GM10266 (cell line): Measurements from ENCODE around the gene BSPH1.

ENCODE experiments used
- DNase-seq: peaks from one replicate; pipeline ENCODE4 v3.0.0; 2012; ENCODE audit errors: extremely low spot score
- TF ChIP-seq, protein P1 (sequence below): IDR thresholded peaks from 2 replicates; pipeline ENCODE4 v1.5.1; 2012; ENCODE audit warnings: mild to moderate bottlenecking, low read depth; ENCODE audit not compliant: control insufficient read depth, insufficient read depth; ENCODE audit errors: missing control alignments

BSPH1 gene

DNA sequence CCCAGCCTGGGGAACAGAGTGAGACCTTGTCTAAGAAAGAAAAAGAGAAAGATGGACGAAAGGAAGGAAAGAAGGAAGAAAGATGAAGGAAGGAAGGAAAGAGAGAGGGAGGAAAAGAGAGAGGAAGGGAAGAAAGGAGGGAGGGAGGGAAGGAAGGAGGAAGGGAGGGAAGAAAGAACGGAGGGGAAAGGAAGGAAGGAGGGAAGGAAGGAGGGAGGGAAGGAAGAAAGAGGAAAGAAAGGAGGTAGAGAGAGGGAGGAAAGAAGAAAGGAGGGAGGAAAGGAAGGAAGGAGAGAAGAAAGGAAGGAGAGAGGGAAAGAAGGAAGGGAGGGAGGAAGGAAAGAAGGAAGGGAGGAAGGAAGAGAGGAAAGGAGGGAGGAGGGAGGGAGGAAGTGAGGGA, 31.0 kb upstream of the BSPH1 start:
- DNase-seq: no peak
- TF ChIP-seq, protein P1, sequence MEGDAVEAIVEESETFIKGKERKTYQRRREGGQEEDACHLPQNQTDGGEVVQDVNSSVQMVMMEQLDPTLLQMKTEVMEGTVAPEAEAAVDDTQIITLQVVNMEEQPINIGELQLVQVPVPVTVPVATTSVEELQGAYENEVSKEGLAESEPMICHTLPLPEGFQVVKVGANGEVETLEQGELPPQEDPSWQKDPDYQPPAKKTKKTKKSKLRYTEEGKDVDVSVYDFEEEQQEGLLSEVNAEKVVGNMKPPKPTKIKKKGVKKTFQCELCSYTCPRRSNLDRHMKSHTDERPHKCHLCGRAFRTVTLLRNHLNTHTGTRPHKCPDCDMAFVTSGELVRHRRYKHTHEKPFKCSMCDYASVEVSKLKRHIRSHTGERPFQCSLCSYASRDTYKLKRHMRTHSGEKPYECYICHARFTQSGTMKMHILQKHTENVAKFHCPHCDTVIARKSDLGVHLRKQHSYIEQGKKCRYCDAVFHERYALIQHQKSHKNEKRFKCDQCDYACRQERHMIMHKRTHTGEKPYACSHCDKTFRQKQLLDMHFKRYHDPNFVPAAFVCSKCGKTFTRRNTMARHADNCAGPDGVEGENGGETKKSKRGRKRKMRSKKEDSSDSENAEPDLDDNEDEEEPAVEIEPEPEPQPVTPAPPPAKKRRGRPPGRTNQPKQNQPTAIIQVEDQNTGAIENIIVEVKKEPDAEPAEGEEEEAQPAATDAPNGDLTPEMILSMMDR: no peak

DNA sequence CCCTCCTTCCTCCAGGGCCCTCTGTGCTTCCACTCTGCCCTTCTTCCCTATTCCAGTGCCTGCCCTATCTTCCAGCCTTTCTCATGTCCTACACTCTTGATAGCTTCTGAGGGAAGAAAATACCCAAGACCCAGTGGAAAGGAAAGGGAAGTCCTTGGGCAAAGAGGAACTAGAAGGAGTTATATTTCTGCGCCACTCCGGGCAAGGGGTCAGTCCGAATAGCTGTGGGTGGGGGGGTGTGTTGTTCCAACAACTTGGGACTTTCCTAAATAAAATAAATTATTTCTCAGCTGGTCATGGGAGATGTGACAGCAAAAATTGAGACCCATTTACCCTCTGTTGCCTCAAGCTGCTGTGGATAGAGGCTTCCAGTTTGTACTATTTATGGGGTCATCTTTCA, 28.7 kb upstream of the BSPH1 start:
- TF ChIP-seq, protein P1: no peak

DNA sequence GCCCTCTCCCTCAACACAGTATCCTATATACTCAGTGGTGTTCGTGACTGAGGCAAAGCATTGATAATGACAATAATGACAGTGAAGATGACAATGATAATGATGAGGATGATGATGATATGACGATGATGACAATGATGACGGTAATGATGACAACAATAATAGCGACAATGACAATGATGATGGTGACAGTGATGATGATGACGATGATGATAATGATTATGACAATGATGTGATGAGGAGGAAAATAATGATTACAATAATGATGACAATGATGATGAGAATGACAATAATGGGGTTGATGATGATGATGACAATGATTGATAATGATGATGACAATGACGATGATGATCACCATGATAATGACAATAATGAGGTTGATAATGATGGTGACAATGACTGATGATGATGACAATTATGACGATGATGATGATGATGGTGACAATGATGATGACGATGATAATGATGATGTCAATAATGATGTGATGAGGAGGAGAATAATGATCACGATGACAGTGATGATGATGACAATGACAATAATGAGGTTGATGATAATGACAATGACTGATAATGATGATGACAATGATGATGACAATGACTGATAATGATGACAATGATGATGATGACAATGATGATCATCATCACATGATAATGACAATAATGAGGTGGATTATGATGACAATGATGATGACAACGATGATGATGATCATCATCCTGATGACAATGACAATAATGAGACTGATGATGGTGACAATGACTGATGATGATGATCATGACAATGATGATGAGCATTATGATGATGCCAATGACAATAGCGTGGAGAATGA, 19.2 kb upstream of the BSPH1 start:
- TF ChIP-seq, protein P1: no peak

More for the DNA sequence above, 28.7 kb upstream of the BSPH1 start:
- DNase-seq: no peak

DNA sequence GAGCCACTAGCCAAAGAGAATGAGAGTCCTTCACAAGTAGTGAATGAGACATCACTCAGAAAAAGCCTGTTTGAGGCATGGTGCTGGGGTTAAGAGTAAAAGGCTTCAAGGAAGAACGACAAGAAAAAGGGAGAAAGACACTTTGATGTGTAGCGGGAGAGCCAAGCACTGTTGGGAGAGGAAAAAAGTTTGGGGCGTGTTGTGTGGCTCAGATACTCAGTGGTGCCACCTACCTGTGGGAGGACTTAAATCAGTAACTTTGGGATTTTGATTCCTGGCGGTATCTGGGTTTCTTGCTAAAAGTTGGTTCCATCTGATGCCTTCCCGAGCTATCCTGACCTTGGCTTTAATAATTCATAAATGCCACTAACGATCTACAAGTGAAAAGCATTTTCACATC, 14.8 kb upstream of the BSPH1 start:
- no peak for DNase-seq
- TF ChIP-seq, protein P1: peak; percentile 27

More for the DNA sequence above, 19.2 kb upstream of the BSPH1 start:
- DNase-seq: no peak

DNA sequence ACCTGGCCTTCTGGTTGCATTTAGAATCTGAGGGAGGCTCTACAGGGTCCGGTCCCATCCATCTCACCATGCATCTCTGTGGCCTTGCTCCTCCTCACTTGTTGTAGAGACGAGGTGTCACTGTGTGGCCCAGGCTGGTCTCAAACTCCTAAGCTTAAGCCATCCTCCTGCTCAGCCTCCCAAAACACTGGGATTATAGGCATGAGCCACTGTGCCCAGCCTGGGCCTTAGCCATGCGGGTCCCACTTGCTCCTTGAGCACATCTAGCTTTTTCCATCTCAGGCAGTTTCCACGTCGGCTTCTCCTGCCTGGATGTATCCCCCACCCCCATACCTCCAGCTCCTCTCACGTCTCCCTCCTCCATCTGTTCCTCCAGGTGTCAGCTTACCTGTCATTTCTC, 12.3 kb upstream of the BSPH1 start:
- DNase-seq: no peak
- TF ChIP-seq, protein P1: no peak

DNA sequence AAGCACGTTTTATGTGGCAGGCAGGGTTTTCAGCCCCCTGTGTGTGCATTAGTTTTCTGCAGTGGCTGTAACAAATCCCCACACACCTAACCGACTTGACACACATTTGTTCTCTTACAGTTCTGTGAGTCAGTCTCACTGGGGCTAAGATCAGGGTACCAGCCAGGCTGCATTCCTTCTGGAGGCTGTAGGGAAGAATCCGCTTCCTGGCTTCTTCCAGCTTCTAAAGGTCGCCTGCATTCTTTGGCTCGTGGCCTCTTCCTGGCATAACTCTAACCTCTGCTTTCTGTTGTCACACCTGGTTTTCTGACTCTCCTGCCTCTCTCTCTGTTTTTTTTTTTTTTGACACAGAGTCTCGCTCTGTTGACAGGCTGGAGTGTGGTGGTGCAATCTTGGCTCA, 8.9 kb upstream of the BSPH1 start:
- no peak for DNase-seq
- TF ChIP-seq, protein P1: no peak

DNA sequence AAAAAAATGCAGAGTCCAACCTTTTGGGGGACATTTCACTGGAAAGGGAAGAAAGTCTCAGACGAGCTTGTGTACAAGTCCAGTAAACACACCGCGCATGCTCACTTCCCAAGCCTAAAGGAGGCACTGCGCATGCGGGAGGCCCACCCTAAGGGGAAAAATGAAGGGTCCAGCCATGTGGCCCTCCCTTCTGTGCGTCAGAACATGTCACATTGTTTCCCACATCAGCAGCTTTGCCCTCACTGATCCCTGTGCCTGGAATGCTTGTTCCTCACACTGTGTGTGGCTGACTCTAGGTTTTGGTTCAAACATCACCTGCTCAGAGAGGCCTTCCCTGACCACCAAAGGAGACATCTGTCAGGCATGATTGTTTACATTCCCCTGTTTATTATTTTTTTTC, 6.8 kb upstream of the BSPH1 start:
- no peak for DNase-seq
- TF ChIP-seq, protein P1: no peak
